GM21723 (cell line): ENCODE data around the gene KIF4B.
"Not testable (repeated sequence)": the region's sequence is repeated elsewhere in the genome, so short reads cannot be mapped to it uniquely, and the experiment has no call there.

Experiments
- ATAC-seq: cut with Tn5 transposase; IDR thresholded peaks from one replicate; pipeline ENCODE4 v1.9.1; 2021; ENCODE audit warnings: mild to moderate bottlenecking, moderate library complexity; ENCODE audit not compliant: unreplicated experiment

KIF4B gene

GRCh38 chr5:155002722-155003121, 10.8 kb upstream of the KIF4B start:
- ATAC-seq, result not testable (repeated sequence)

- peak; percentile 46 for ATAC-seq
These were observed 9.3 kb upstream of the KIF4B start for GRCh38 chr5:155004138-155004744.

GRCh38 chr5:155006265-155006664, 7.3 kb upstream of the KIF4B start:
- ATAC-seq, result not testable (repeated sequence)

GRCh38 chr5:155008669-155009068, 4.9 kb upstream of the KIF4B start:
- no peak for ATAC-seq

GRCh38 chr5:155010881-155011280, 2.7 kb upstream of the KIF4B start:
- ATAC-seq, result no peak

GRCh38 chr5:155015239-155015638, 1.7 kb downstream of the KIF4B start:
- ATAC-seq, result no peak

- peak; percentile 95 for ATAC-seq
These were observed 4.1 kb downstream of the KIF4B start for GRCh38 chr5:155017610-155018009.

GRCh38 chr5:155019601-155020226, 6.2 kb downstream of the KIF4B start:
- ATAC-seq, result no peak

- ATAC-seq, result no peak
These were observed 8.3 kb downstream of the KIF4B start for GRCh38 chr5:155021842-155022241.

- ATAC-seq, result no peak
These were observed 9.8 kb downstream of the KIF4B start for GRCh38 chr5:155023320-155023719.

- ATAC-seq, result no peak
These were observed 10.5 kb downstream of the KIF4B start for GRCh38 chr5:155024015-155024414.

GRCh38 chr5:155025895-155026294, 12.3 kb downstream of the KIF4B start:
- ATAC-seq, result no peak

GRCh38 chr5:155027993-155028629, 14.6 kb downstream of the KIF4B start:
- ATAC-seq, result peak; percentile 66

GRCh38 chr5:155029240-155029639, 15.7 kb downstream of the KIF4B start:
- no peak for ATAC-seq

- not testable (repeated sequence) for ATAC-seq
These were observed 20.7 kb downstream of the KIF4B start for GRCh38 chr5:155034145-155034744.

- ATAC-seq, result not testable (repeated sequence)
These were observed 21.5 kb downstream of the KIF4B start for GRCh38 chr5:155035087-155035486.

- no peak for ATAC-seq
These were observed 27.6 kb downstream of the KIF4B start for GRCh38 chr5:155040984-155041653.

- no peak for ATAC-seq
These were observed 31.0 kb downstream of the KIF4B start for GRCh38 chr5:155044591-155044990.

GRCh38 chr5:155046591-155046990, 33.0 kb downstream of the KIF4B start:
- ATAC-seq, result no peak

- ATAC-seq, result no peak
These were observed 34.3 kb downstream of the KIF4B start for GRCh38 chr5:155047818-155048217.
